Vagina (tissue), 2 donors: ENCODE data around the gene NEK6. TPM values are rescaled to one million over a fixed set of nuclear protein-coding genes. Genes with fewer than 3 reads are reported as not detected.

Experiments
- DNase-seq, 2 donors: peaks; one replicate each; pipeline ENCODE4 v3.0.0-alpha.2; 2017; ENCODE audit errors: extremely low spot score in 2 of 2
- H3K27ac ChIP-seq: fragments of 200-600 bp; sonication (generic); one replicate; pipeline ENCODE4 v1.5.1; 2019
- H3K27me3 ChIP-seq: fragments of 200-600 bp; sonication (generic); one replicate; pipeline ENCODE4 v1.5.1; 2019
- H3K36me3 ChIP-seq, 2 donors: fragments of 200-600 bp; sonication (generic); one replicate each; pipeline ENCODE4 v1.5.1; 2017 to 2019
- H3K4me1 ChIP-seq: fragments of 200-600 bp; sonication (generic); one replicate; pipeline ENCODE4 v1.5.1; 2019
- H3K4me3 ChIP-seq, 2 donors: fragments of 200-600 bp; sonication (generic); 1 replicate in 1 of 2; 2 replicates in 1 of 2; pipeline ENCODE4 v1.5.1; 2016 to 2019
- H3K9me3 ChIP-seq: fragments of 200-600 bp; sonication (generic); one replicate; pipeline ENCODE4 v1.5.1; 2019
- CTCF ChIP-seq, 3 experiments: fragments of 450-650 bp in 2 of 3; fragments of 200-600 bp in 1 of 3; sonication (generic) in 1 of 3; IDR thresholded peaks; one replicate each; pipeline ENCODE4 v1.5.1; 2017 to 2019; ENCODE audit warnings: antibody characterized with exemption in 3 of 3, mild to moderate bottlenecking in 2 of 3, moderate library complexity in 2 of 3
- POLR2A ChIP-seq, 2 donors: fragments of 450-650 bp; IDR thresholded peaks; one replicate each; pipeline ENCODE4 v1.6.1; 2017; ENCODE audit warnings: antibody characterized with exemption in 2 of 2, mild to moderate bottlenecking in 2 of 2, moderate library complexity in 2 of 2
- POLR2AphosphoS5 ChIP-seq, 2 donors: sonication (generic); formaldehyde crosslinking; IDR thresholded peaks; one replicate each; pipeline ENCODE4 v1.9.0; 2017; ENCODE audit warnings: antibody characterized with exemption in 2 of 2, mild to moderate bottlenecking in 2 of 2, low read depth in 1 of 2; ENCODE audit not compliant: insufficient read depth in 1 of 2
- intact Hi-C: fragments of 100-400 bp; cut with DNase I; formaldehyde crosslinking; loops from one replicate; pipeline ENCODE4 v1.15.1; 2023
- total RNA-seq: library from RNA; depleted of rRNA; stranded (reverse); fragments of >200 nt; gene quantifications from one replicate; pipeline ENCODE4 v1.2.3, GENCODE V29; 2016

The NEK6 gene
- total RNA-seq, 1 donor from 2014 or later: 44.4 TPM

DNA sequence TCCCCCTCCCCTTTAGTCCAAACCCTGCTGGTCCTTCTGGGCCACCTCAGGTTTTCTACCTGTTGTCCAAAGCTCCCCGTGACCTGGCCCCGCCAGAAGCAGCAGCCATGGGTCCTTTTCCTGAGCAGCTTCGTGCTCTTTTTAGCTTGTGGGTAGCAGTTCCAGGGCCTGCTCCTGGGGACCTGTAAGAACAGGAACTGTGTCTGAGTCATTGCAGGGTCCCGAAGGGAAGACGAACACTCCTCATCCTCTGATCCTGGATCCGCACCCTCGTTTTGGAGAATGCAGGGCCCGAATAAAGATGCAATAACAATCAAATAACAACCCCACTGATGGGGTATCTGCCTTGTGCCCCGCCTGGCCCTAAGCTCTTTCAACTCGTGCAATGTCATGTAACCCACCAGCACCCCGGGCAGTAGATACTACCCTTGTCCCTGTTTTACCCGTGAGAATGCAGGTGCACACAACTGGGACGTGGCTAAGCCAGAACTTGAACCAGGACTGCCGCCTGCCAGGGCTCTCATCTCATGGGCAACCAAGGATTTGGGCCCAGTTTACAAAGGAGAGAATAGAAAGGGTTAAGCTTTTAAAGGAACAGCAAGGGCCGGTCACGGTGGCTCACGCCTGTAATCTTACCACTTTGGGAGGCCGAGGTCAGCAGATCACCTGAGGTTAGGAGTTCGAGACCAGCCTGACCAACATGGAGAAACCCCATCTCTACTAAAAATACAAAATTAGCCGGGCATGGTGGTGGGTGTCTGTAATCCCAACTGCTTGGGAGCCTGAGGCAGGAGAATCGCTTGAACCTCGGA lies 33.2 kb downstream of the NEK6 start:
- intact Hi-C loops: loop anchor here (10.0 kb wide), 1 partner anchor 46 kb away; no protein-coding TSS in a partner anchor
- H3K4me1 ChIP-seq: peaks cover 52% of the 10 kb centered on the region

DNA sequence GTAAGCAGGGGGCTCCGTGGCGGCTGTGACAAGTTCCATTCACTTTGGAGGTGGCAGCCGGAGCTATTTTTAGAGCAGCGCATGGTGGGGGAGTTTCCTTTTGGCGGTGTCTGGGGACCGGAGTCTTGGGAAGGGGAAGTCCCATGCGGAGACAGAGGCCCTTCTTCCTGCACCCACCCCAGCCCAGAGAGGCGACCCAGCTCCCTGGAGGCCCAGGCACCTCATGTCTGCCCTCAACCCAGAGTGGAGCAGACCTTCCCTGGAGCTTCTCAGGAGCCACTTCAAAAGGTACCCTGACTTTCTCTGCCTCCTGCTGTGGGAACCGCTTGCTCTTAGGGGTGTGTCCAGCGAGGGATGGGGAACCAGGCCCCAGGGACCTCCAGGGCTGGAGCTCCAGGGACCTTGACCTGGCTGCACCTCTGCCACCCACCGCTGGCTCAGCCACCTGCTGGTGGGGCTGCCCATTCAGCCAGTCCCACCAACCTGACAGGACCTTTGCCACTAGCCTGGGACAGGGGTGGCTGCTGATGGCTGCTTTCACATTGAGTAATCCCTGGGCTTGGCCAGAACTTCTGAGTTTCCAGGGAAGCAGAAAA lies 34.1 kb downstream of the NEK6 start:
- Histone ChIP-seq H3K27me3 (no peaks in the 10 kb centered on the region), H3K36me3 (no peaks in the 10 kb centered on the region), H3K27ac (no peak overlapping the region), H3K4me1 (peaks cover 52% of the 10 kb centered on the region), H3K9me3 (no peaks in the 10 kb centered on the region), H3K4me3 (no peak overlapping the region)
- intact Hi-C loops: loop anchor here (10.0 kb wide), 1 partner anchor 47 kb away; no protein-coding TSS in a partner anchor
- no peak for TF ChIP-seq POLR2AphosphoS5 (IDR thresholded peaks at IDR 0.05; ENCODE audit: insufficient read depth in 1 of 2, low read depth in 1 of 2)
- no peak for TF ChIP-seq CTCF (IDR thresholded peaks at IDR 0.05)
- TF ChIP-seq POLR2A (IDR thresholded peaks at IDR 0.05): no peak
- DNase-seq: no peak

More for the DNA sequence above, 33.2 kb downstream of the NEK6 start:
- no peak for DNase-seq
- TF ChIP-seq POLR2AphosphoS5 (IDR thresholded peaks at IDR 0.05; ENCODE audit: insufficient read depth in 1 of 2, low read depth in 1 of 2) (no peak), POLR2A (IDR thresholded peaks at IDR 0.05) (no peak), CTCF (IDR thresholded peaks at IDR 0.05) (no peak)
- no peak overlapping the region for H3K27ac ChIP-seq
- no peaks in the 10 kb centered on the region for H3K9me3 ChIP-seq
- no peaks in the 10 kb centered on the region for H3K27me3 ChIP-seq
- no peak overlapping the region for H3K4me3 ChIP-seq
- no peaks in the 10 kb centered on the region for H3K36me3 ChIP-seq

DNA sequence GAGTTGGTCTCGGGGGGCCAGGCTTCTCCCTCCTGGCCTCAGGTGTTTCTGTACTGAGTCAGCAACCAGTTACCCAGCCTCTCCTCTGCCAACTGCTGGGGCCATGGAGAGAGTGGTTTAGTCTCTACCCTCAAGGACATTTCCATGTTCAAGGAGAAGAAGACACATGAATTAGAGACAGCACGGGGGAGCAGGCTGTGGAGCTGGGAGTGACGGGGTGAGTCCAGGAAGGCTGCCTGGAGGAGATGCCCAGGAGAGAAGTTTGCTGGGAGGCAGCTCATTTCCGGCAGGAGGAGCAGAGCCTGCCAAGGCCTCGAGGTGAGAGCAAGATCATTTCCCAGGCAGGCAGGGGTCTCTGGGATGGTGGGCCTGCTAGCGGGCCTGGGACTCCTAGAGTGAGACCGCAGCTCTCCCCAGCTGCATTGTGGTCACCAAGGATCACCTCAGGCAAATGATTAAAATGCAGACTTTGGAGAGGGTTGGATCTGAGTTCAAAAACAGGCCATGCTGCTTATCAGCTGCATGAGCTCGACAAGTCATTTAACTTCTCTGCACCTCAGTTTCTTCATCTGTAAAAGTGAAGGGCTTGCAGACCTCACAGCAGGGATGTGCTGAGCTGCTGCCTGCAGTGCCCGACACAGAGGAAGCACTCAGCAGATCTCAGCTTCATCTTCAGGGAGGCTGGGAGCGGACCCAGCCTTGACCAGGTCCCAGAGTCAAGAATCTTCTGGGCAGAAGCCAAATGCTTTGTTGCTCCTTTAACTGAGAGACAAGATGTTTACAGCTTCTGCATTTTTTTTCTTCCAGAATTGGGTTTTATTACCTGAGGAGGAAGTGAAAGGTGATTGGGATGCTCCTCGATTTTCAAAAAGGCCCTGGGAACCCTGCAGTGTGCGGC lies 35.2 kb downstream of the NEK6 start:
- no peak for DNase-seq
- H3K9me3 ChIP-seq: no peaks in the 10 kb centered on the region
- H3K27me3 ChIP-seq: no peaks in the 10 kb centered on the region
- TF ChIP-seq CTCF (IDR thresholded peaks at IDR 0.05) (no peak), POLR2A (IDR thresholded peaks at IDR 0.05) (no peak), POLR2AphosphoS5 (IDR thresholded peaks at IDR 0.05; ENCODE audit: insufficient read depth in 1 of 2, low read depth in 1 of 2) (no peak)
- no peaks in the 10 kb centered on the region for H3K36me3 ChIP-seq
- peaks cover 58% of the 10 kb centered on the region for H3K4me1 ChIP-seq
- H3K4me3 ChIP-seq: no peak overlapping the region
- intact Hi-C loops: loop anchor here (10.0 kb wide), 1 partner anchor 48 kb away; no protein-coding TSS in a partner anchor
- no peak overlapping the region for H3K27ac ChIP-seq

GRCh38 chr9:124293718-124294506 lies 36.2 kb downstream of the NEK6 start:
- no peak overlapping the region for H3K4me3 ChIP-seq
- H3K27ac ChIP-seq: no peak overlapping the region
- no peaks in the 10 kb centered on the region for H3K9me3 ChIP-seq
- peaks cover 62% of the 10 kb centered on the region for H3K4me1 ChIP-seq
- DNase-seq: no peak
- no peaks in the 10 kb centered on the region for H3K36me3 ChIP-seq
- H3K27me3 ChIP-seq: no peaks in the 10 kb centered on the region
- no peak for TF ChIP-seq POLR2AphosphoS5 (IDR thresholded peaks at IDR 0.05; ENCODE audit: insufficient read depth in 1 of 2, low read depth in 1 of 2)
- peak in 1 of 3 experiments; percentile 42 for TF ChIP-seq CTCF (IDR thresholded peaks at IDR 0.05)
- TF ChIP-seq POLR2A (IDR thresholded peaks at IDR 0.05): no peak
- intact Hi-C loops: loop anchor here (10.0 kb wide), 1 partner anchor 49 kb away; no protein-coding TSS in a partner anchor
